Panc1 (cell line): ENCODE results near the gene HSBP1. TPM values are rescaled to one million over a fixed set of nuclear protein-coding genes. Genes with fewer than 3 reads are reported as not detected.

ENCODE experiments used
- ATAC-seq: fragments of 200-7000 bp; cut with Tn5 transposase; 2 replicates; pipeline ENCODE4 v1.9.1; 2020; ENCODE audit warnings: mild to moderate bottlenecking, moderate library complexity
- BruUV-seq: library from RNA; stranded (reverse); fragments of 400-500 nt; replicated peaks from 2 replicates; lab custom pipeline; 2021; lab: Mats Ljungman, UMichigan
- CTCF ChIA-PET: fragments of 300-600 bp; sonication (Branson Sonifier 250); formaldehyde crosslinking; loops from one replicate; lab custom pipeline; 2022; ENCODE audit warnings: antibody characterized with exemption; lab: Charles Lee
- POLR2A ChIA-PET: fragments of 300-600 bp; sonication (Branson Sonifier 250); formaldehyde crosslinking; loops from one replicate; lab custom pipeline; 2022; ENCODE audit warnings: antibody characterized with exemption; lab: Charles Lee
- DNase-seq: peaks from one replicate; pipeline ENCODE4 v3.0.0-alpha.2; 2010; ENCODE audit warnings: low read depth, low spot score
- H3K27ac ChIP-seq: 2 replicates; pipeline ENCODE4 v1.5.1; 2011; ENCODE audit warnings: mild to moderate bottlenecking, low read length, inconsistent platforms
- H3K27me3 ChIP-seq: fragments of 200-500 bp; sonication (Bioruptor generic); 2 replicates; pipeline ENCODE4 v1.6.0; 2014; ENCODE audit warnings: low read length, inconsistent platforms; ENCODE audit not compliant: control insufficient read depth, insufficient read depth
- H3K36me3 ChIP-seq: fragments of 200-500 bp; sonication (Bioruptor generic); 2 replicates; pipeline ENCODE4 v1.5.1; 2014; ENCODE audit warnings: inconsistent platforms, mild to moderate bottlenecking, low read length, moderate library complexity; ENCODE audit not compliant: control insufficient read depth, insufficient read depth
- H3K4me1 ChIP-seq: 2 replicates; pipeline ENCODE4 v1.5.1; 2011; ENCODE audit warnings: inconsistent platforms, mild to moderate bottlenecking, low read length, moderate library complexity; ENCODE audit not compliant: control insufficient read depth, insufficient read depth
- H3K4me3 ChIP-seq, 2 experiments: 2 replicates each; pipeline ENCODE4 v1.5.1; 2011 to 2012; ENCODE audit warnings: low read depth in 2 of 2, low read length in 2 of 2, mild to moderate bottlenecking in 2 of 2, inconsistent platforms in 1 of 2, moderate library complexity in 1 of 2
- H3K9me3 ChIP-seq: fragments of 200-500 bp; sonication (Bioruptor generic); 2 replicates; pipeline ENCODE4 v1.5.1; 2014; ENCODE audit warnings: low read depth, mild to moderate bottlenecking, inconsistent platforms, low read length, moderate library complexity; ENCODE audit not compliant: control insufficient read depth, insufficient read depth
- CTCF ChIP-seq: fragments of 450-650 bp; IDR thresholded peaks from 2 replicates; pipeline ENCODE4 v1.5.1; 2017; ENCODE audit warnings: mild to moderate bottlenecking
- POLR2AphosphoS5 ChIP-seq: IDR thresholded peaks from 2 replicates; pipeline ENCODE4 v1.6.1; 2012; ENCODE audit warnings: mild to moderate bottlenecking, low read depth, low read length, moderate library complexity
- SIN3A ChIP-seq: IDR thresholded peaks from 2 replicates; pipeline ENCODE4 v1.6.1; 2012; ENCODE audit warnings: low read depth, mild to moderate bottlenecking, low read length, moderate library complexity, borderline replicate concordance; ENCODE audit not compliant: insufficient read depth
- TCF7L2 ChIP-seq: IDR thresholded peaks from 2 replicates; pipeline ENCODE4 v1.6.1; 2011; ENCODE audit warnings: mild to moderate bottlenecking, low read depth, low read length, inconsistent platforms
- in situ Hi-C: cut with HindIII; loops from 2 replicates; pipeline ENCODE4 v1.10.0; 2016; ENCODE audit warnings: low sequenced_read_pairs, low pct_unique_long_range_greater_than_20kb
- intact Hi-C: fragments of 100-400 bp; cut with micrococcal nuclease; formaldehyde crosslinking; loops from one replicate; pipeline ENCODE4 v1.10.0; 2022; ENCODE audit not compliant: unreplicated experiment
- total RNA-seq: library from RNA; stranded (reverse); gene quantifications from one replicate; pipeline ENCODE4 v1.2.1, GENCODE V29; 2021; ENCODE audit not compliant: unreplicated experiment
- TF ChIP-seq, protein P1 (sequence below), 2 experiments: IDR thresholded peaks; 2 replicates each; pipeline ENCODE4 v1.6.1; 2011 to 2012; ENCODE audit warnings: low read depth in 2 of 2, control low read depth in 1 of 2, low read length in 1 of 2, mild to moderate bottlenecking in 1 of 2, moderate library complexity in 1 of 2; ENCODE audit not compliant: insufficient read depth in 1 of 2

HSBP1 gene
- total RNA-seq, 1 experiment from 2014 or later: 117 TPM

DNA sequence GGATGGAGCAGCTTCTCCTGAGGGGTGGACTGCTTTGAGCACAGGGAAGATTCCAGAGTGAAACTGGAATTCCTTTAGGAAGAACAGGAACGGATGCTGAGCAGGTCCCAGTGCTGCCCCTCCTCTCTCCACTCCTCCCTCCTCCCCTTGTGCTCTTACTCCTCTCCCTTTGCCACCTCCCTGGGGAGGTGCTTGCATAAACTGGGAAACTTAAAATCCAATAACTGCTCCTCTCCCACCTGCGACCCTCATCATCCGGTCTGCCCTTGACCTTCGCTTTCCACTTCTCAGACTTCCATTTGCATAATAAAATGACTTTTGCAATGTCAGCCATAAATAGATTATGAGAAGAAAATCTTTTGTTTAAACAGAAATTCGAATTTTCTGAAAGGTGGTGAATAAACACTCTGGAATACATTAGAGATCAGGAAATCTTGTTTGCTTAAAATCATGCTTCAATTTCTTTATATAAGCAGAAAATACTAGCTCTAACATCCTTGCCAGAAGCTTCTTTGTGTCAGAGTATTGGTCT is 23.7 kb downstream of the HSBP1 start:
- H3K27ac ChIP-seq: no peak overlapping the region
- BruUV-seq: no TSS peak
- ChIA-PET POLR2A (no interaction called here), CTCF (interaction anchor here (0.5 kb wide), 1 partner anchor 225 kb away, joined by 4 read pairs; no protein-coding TSS in a partner anchor)
- H3K4me1 ChIP-seq: no peaks in the 10 kb centered on the region; the same call in 1 of the 2 replicates
- H3K4me3 ChIP-seq: no peak overlapping the region
- intact Hi-C loops (no loop called here), in situ Hi-C loops (no loop called here)
- TF ChIP-seq TCF7L2 (no peak), SIN3A (no peak), POLR2AphosphoS5 (no peak), CTCF (no peak)
- TF ChIP-seq, protein P1, sequence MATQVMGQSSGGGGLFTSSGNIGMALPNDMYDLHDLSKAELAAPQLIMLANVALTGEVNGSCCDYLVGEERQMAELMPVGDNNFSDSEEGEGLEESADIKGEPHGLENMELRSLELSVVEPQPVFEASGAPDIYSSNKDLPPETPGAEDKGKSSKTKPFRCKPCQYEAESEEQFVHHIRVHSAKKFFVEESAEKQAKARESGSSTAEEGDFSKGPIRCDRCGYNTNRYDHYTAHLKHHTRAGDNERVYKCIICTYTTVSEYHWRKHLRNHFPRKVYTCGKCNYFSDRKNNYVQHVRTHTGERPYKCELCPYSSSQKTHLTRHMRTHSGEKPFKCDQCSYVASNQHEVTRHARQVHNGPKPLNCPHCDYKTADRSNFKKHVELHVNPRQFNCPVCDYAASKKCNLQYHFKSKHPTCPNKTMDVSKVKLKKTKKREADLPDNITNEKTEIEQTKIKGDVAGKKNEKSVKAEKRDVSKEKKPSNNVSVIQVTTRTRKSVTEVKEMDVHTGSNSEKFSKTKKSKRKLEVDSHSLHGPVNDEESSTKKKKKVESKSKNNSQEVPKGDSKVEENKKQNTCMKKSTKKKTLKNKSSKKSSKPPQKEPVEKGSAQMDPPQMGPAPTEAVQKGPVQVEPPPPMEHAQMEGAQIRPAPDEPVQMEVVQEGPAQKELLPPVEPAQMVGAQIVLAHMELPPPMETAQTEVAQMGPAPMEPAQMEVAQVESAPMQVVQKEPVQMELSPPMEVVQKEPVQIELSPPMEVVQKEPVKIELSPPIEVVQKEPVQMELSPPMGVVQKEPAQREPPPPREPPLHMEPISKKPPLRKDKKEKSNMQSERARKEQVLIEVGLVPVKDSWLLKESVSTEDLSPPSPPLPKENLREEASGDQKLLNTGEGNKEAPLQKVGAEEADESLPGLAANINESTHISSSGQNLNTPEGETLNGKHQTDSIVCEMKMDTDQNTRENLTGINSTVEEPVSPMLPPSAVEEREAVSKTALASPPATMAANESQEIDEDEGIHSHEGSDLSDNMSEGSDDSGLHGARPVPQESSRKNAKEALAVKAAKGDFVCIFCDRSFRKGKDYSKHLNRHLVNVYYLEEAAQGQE (IDR thresholded peaks at IDR 0.05; ENCODE audit: insufficient read depth in 1 of 2, low read depth in 2 of 2, low read length in 1 of 2): no peak
- no peaks in the 10 kb centered on the region for H3K9me3 ChIP-seq
- H3K36me3 ChIP-seq: no peaks in the 10 kb centered on the region
- ATAC-seq (no peak), DNase-seq (no peak)
- H3K27me3 ChIP-seq: no peaks in the 10 kb centered on the region

- ATAC-seq (no peak), DNase-seq (no peak)
- no peaks in the 10 kb centered on the region for H3K27me3 ChIP-seq
- BruUV-seq: no TSS peak
- no peak overlapping the region for H3K4me3 ChIP-seq
- no peak overlapping the region for H3K27ac ChIP-seq
- ChIA-PET POLR2A (no interaction called here), CTCF (no interaction called here)
- TF ChIP-seq TCF7L2: no peak
- TF ChIP-seq SIN3A: no peak
- TF ChIP-seq, protein P1 (IDR thresholded peaks at IDR 0.05; ENCODE audit: insufficient read depth in 1 of 2, low read depth in 2 of 2, low read length in 1 of 2): no peak
- no peak for TF ChIP-seq CTCF
- intact Hi-C loops (no loop called here), in situ Hi-C loops (no loop called here)
- H3K4me1 ChIP-seq: no peaks in the 10 kb centered on the region; the same call in 1 of the 2 replicates
- no peaks in the 10 kb centered on the region for H3K36me3 ChIP-seq
- H3K9me3 ChIP-seq: no peaks in the 10 kb centered on the region
Observed at GRCh38 chr16:83833921-83834320, 26.1 kb downstream of the HSBP1 start.
